NB4 (cell line): Measurements from ENCODE around the gene KLF2.

Source experiments
- DNase-seq: peaks from one replicate; pipeline ENCODE4 v3.0.0; 2010; ENCODE audit warnings: low read depth
- H3K4me3 ChIP-seq: one replicate; pipeline ENCODE4 v1.5.1; 2011; ENCODE audit warnings: mild to moderate bottlenecking, low read depth, low read length, moderate library complexity
- MYC ChIP-seq: IDR thresholded peaks from 2 replicates; pipeline ENCODE4 v1.6.1; 2011; ENCODE audit warnings: low read depth, low read length
- POLR2A ChIP-seq: IDR thresholded peaks from 2 replicates; pipeline ENCODE4 v1.6.1; 2011; ENCODE audit warnings: mild to moderate bottlenecking; ENCODE audit not compliant: insufficient read length; ENCODE audit errors: extremely low read depth
- TF ChIP-seq, protein P1 (sequence below): IDR thresholded peaks from one replicate; pipeline ENCODE4 v1.5.1; 2012; ENCODE audit warnings: low read depth, low read length
- TF ChIP-seq, protein P2 (sequence below): IDR thresholded peaks from 2 replicates; pipeline ENCODE4 v1.6.1; 2011; ENCODE audit warnings: low read depth, low read length

The KLF2 gene

DNA sequence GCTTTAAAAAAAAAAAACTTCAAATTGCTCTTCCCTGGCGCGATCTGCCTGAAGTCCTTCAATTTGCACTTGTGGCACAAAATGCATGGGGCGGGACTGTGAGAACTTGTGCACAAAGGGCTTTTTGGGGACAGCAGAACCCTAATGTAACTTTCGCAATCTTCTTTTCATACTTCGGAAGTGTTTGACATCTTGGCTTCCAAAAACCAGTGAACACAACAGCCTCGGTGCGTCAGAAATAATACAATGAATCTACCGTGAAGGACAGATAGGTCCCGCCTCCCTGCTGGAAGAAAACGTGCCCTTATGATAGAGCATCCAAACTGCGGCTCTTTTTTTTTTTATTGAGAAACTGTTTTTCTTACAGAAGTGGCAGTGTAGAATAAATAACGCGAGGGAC, 36.6 kb downstream of the KLF2 start:
- TF ChIP-seq, protein P1, sequence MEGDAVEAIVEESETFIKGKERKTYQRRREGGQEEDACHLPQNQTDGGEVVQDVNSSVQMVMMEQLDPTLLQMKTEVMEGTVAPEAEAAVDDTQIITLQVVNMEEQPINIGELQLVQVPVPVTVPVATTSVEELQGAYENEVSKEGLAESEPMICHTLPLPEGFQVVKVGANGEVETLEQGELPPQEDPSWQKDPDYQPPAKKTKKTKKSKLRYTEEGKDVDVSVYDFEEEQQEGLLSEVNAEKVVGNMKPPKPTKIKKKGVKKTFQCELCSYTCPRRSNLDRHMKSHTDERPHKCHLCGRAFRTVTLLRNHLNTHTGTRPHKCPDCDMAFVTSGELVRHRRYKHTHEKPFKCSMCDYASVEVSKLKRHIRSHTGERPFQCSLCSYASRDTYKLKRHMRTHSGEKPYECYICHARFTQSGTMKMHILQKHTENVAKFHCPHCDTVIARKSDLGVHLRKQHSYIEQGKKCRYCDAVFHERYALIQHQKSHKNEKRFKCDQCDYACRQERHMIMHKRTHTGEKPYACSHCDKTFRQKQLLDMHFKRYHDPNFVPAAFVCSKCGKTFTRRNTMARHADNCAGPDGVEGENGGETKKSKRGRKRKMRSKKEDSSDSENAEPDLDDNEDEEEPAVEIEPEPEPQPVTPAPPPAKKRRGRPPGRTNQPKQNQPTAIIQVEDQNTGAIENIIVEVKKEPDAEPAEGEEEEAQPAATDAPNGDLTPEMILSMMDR: no peak
- no peak for TF ChIP-seq MYC
- no peak for TF ChIP-seq POLR2A
- TF ChIP-seq, protein P2, sequence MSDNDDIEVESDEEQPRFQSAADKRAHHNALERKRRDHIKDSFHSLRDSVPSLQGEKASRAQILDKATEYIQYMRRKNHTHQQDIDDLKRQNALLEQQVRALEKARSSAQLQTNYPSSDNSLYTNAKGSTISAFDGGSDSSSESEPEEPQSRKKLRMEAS: no peak
- DNase-seq: peak; percentile 35
- H3K4me3 ChIP-seq: no peak overlapping the region

DNA sequence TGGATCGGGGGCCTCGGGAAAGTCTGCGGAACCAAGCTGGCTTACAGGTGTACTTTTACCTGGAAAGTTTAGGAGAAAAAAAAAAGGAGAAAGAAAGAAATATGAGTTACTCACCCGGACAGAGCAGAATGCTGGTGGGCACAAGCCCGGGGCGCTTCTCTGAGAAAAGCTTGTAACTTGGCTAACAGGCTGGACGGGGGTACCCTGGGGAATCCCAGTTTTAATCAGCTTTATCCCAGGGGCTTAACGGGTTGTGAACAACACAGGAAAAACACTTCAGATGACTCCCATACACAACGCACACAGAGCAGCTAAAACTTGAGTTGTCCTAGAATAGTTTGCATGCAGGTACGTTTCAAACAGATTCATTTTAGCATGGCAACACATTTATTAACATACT, 37.3 kb downstream of the KLF2 start:
- H3K4me3 ChIP-seq: no peak overlapping the region
- TF ChIP-seq, protein P1: no peak
- no peak for TF ChIP-seq MYC
- TF ChIP-seq POLR2A: no peak
- TF ChIP-seq, protein P2: no peak
- no peak for DNase-seq

DNA sequence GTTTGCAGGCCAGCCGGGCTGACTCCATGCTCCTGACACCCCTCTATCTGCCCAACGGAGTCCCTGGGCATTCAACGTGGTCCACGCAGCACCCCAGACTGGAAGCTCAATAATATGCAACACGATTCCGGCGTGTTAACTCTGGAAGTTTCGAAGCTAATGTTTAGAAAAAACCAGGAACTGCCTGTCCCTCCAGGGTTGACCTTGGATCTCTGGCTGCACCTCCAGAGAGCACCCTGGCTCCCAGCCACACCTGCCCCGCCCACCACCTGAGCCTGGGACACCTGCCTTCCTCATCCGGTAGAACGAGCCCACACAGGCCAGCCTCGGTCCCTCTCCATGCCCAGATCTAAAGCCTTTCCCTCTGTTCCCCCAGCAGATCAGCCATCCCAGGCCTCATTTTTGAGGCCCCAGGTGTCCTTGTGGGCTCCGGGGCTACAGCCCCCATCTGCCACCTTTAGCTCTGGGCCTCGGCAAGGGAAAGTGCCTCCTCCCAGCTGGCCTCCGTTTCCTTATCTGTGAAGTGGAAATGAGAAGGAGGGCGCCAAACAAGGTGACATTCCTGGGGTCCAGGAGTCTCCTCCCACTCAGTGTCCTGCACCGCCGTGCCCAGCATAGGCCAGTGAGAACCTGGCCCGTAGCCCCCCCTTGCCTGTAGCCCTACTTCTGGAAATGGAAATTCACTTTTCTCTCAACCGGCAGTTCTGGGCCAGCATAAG, 38.7 kb downstream of the KLF2 start:
- no peak for DNase-seq
- TF ChIP-seq MYC (no peak), POLR2A (no peak)
- TF ChIP-seq, protein P1: no peak
- TF ChIP-seq, protein P2: no peak
- H3K4me3 ChIP-seq: no peak overlapping the region

DNA sequence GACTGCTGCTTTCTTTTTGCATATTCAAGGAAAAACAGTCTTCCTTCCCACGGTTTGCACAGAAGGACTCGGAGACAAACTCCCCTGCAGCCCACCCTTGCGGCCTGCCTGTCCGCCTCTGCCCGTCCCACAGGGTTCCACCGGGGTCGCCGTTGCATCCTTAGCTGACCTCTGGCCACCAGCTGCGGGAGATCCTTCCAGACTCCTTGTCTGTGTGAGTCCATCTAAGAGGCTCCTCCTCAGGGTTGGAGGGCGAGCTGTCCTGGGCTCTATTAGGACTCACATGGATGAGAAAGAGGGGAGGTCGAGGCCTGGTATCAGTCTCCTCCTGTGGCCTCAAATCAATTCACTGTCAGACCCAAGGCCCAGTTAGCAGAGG, 39.2 kb downstream of the KLF2 start:
- no peak overlapping the region for H3K4me3 ChIP-seq
- no peak for DNase-seq
- no peak for TF ChIP-seq POLR2A
- TF ChIP-seq, protein P2: no peak
- TF ChIP-seq, protein P1: no peak
- TF ChIP-seq MYC: no peak

DNA sequence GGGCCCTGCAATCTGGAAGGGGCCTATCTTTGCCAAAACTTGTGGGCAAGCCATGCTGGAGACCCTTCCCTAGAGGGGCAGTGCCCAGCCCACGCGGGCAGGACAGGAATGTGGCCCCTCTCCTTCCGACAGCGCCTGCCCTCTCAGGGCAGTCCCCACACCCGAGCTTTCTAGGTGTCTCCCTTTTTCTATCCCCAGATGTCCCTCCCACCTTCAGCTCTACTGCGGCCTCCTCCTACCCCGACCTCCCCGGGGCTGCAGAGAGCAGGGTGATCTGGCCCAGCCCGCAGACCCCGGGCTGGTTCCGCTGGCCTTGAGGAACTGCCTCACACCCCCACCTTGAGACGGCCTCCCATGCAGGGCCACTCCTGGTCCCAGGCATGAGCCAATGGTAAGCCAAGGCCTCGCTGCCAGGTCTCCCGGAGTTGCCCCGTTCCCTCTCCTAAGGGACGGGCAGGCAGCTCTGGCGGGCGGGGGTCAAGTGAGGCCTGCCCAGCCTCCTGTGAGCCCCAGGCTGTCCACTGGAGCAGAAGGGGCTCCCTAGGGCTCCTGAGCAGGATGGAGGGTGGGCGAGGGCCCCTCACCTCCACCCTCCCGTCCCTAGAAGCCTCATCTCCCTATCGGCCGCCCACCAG, 39.7 kb downstream of the KLF2 start:
- H3K4me3 ChIP-seq: no peak overlapping the region
- DNase-seq: no peak
- TF ChIP-seq, protein P1: no peak
- TF ChIP-seq, protein P2: no peak
- TF ChIP-seq POLR2A (no peak), MYC (no peak)
